Muscle of arm (tissue), 12 donors: Measurements from ENCODE around the gene RAI14. TPM values are rescaled to one million over a fixed set of nuclear protein-coding genes. Genes with fewer than 3 reads are reported as not detected.

Experiments used
- DNase-seq: peaks from one replicate; pipeline ENCODE4 v3.0.0-alpha.2; 2013
- polyA plus RNA-seq, 12 donors: library from polyadenylated mRNA; unstranded; fragments of 120-200 nt; gene quantifications; one replicate each; pipeline ENCODE4 v1.2.1, GENCODE V29; 2013; ENCODE audit not compliant: insufficient read length in 12 of 12

The RAI14 gene
- polyA plus RNA-seq, 12 donors = 12.9 to 63.0 (median 27.0) TPM; not detected in 1

DNA sequence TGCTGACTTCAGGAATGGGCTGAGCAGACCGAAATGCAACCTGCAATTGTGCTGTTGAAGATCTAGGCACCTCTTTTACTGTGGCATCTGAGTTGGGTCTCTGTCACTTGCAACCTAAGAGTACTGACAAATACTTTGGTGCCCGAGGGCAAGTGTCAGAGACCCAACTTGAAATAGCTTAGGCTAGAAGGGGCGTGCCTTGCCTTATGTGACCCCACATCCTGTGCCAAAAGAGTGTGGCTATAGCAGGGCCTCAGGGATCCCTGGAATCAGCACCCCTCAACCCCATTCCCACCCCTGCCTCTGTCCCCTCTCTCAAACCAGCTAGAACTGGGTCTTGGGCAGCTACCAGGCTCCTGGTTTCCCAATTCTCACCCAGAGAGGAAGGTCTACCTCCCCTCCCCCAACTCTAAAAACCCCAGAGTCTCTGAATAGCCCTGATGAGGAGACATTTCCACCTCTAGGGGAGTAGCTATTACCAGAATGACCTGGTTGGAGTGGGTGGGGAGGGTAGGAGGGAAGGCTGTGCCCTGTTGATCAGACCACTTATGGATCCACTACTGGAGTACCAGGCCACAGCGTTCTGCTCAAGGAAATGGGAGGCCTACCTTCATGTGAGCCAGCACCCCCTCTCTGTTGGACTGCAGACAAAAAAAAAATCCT is 17.5 kb downstream of the RAI14 start:
- DNase-seq = no peak

DNA sequence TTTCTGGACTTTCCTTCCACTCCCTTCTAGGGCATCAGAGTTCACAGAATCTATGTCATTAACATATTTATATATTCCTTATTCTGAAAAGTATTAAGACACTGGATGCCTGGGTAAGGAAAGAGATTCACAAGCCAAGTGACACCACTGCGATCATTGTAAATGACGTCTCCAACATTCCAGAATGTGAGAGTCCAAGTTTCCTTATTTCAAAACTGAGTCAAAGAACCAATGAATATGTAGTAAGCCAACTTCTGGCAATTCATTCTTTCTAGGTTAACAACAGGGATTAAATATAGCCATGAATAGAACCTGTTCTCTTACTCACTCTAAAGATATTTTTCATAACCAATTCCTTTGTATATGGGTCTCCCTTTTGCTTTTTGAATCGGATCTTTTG is 18.1 kb downstream of the RAI14 start:
- no peak for DNase-seq

DNA sequence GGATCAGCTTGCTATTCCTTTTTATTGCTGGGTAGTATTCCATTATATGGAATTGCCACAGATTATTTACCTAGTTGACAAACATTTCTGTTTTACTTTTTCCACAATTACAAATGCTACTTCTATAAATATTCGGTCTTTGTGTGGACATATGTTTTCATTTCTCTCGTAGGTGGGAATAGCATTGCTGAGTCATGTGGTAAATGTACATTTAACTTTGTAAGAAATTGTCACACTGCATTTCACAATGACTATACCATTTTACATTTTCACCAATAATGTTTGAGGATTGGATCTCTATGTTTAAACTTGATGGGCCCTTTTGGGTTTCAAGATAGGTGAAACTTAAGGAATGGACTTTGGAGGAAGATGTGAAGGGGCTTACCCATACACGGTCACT is 19.7 kb downstream of the RAI14 start:
- no peak for DNase-seq

DNA sequence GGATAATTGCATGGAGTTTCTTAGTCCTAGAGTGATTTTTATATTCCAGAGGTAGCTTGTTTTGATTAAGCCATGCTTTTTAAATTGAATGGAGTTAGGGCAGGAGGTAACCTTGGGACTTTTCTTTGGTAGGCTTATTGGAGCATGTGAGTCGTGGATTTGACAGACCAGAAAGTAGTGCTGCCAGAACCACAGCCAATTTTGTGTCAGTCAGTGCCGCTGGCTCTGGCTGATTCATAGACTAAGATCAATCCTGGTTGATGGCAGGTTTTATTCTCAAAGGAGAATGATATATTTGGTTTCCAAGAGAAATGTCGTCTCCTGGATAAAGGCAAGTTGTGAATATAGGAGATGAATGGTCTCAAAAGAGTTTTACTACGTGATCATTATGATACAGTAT is 20.3 kb downstream of the RAI14 start:
- no peak for DNase-seq

DNA sequence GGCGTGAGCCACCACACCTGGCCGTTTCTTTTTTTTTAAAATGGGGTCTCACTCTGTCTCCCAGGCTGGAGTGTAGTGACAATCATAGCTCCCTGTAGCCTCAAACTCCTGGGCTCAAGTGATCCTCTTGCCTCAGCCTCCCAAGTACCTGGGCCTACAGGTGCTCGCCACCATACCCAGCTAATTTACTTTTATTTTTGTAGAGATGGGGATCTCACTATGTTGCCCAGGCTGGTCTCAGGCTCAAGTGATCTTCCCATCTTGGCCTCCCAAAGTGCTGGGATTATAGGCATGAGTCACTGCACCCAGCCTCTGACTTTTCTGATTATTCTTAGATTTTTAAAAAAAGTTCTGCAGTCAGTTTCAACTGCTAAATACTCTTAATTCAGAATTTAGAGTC is 21.3 kb downstream of the RAI14 start:
- DNase-seq = no peak

DNA sequence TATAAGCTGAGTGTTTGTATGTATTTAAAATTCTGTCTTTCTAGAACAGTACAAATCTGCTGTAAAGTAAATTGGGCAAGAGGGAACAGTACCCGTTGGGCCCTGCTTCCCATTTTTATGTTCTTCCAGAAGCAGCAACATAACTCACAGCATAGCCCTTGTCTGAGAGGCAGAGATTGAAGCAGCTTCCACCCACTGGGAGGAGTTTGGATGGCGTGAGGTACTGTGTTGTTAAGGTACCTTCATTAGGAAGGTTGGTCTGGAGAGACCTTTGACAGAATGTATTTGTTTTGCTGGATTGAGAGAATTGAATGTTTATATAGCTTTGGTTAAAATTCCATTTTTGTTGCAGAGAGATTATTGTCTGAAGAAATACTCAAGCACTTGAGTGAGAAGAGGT is 24.8 kb downstream of the RAI14 start:
- DNase-seq = no peak

DNA sequence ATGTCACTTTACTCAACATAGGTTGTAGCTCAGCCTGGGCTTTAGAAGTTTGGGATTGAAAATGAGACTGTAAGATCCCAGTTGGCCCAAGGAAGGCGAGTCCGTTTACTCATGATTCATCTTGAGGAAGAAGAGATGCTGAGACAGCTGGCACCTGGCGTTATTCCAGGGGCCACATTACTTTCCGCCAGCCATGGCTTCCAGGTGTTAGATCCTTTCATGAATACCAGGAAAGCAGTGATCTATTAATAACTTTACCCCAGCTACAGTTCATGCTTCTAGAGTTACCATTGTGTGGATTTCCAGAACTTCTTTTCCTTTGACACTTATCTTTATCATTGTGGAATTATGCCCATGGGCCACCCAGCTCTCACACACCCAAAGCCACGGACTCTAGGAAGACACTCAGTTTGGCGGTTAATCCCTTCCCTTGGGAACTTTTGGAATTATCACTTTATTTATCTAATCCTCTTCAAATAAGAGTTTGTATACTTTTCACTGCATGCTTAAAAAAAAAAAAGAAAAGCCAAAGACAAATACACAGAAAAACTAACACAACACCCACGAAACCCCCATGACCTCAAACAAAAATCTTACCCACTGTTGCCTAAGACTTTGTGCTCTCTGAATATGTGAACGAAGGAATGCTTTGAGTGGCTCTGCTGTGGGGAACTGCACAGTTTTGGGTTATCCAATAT is 26.9 kb downstream of the RAI14 start:
- no peak for DNase-seq

DNA sequence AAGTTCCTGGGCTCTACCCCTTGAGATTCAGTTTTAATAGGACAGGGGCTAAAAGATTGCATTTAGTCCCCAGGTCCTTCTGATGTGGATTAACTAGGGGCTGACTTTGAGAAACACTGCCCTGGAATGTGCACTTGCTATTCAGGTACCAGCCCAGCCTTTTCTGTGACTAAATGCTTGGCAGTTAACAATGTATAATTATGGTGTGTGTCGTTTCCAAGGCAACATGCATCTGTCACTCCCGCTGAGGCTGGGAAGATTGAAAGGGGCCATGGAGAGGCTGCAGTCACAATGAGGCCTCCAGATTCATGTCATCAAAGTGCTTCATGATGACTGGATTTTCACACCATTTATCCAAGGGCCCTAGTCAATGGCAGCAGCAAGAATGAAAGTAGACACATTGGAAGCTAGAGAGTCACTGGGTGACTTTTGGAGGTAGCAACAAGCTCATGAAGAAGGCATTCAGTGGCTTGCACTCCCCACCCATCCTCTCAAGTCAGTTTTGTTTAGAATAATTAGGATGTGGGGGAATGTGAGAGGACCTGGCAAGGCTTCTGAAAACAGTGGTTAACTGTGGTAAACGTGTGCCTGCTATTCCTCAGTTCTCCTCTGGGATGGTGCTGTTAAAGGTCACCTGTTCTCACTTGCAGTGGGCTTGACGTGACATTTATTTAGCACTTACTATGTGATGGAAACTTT is 28.3 kb downstream of the RAI14 start:
- DNase-seq = no peak

DNA sequence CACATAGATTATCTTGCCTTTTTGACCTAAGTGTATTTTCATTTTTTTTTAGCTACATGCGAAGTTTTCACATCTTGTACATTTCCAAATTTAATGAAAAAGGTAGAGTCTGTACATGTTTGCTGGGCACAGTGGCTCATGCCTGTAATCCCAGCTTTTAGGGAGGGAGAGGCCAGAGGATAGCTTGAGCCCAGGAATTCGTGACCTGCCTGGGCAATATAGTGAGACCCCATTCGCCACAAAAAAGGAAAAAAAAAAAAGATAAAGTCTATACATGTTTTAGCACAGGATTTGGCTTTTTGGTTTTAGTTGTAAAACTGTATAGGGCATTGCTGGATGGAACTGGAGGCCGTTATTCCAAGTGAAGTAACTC is 28.8 kb downstream of the RAI14 start:
- no peak for DNase-seq

DNA sequence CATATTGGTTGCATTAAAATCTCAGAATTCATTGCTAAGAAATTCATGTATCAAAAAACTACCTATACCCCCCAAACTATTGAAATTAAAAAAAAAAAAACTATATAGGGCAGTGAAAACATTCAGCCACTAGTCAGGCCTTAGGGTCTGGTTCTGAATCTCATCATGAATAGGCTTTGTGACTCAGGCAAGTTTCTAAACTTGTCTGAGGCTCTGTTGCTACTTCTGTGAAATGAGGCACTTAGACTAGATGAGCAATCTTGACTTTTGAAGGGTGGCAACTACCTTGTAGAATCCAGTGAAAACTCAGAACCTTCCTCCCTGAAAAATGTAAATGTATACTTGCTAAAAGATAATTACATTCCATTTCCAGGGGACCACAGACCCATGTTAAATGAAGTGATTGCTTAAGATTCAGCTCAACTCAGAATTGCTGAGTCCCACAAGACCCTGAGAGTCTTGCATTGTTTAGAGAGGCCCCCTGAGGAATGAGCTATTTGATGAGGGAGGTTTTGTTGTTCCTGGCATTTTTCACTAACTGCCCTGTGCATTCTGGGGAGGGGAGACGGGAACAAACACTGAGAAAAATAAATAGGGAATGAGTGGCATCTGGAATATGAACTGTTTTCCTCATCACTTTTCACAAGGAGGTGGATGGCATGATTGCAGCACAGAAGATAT is 29.5 kb downstream of the RAI14 start:
- DNase-seq = no peak

DNA sequence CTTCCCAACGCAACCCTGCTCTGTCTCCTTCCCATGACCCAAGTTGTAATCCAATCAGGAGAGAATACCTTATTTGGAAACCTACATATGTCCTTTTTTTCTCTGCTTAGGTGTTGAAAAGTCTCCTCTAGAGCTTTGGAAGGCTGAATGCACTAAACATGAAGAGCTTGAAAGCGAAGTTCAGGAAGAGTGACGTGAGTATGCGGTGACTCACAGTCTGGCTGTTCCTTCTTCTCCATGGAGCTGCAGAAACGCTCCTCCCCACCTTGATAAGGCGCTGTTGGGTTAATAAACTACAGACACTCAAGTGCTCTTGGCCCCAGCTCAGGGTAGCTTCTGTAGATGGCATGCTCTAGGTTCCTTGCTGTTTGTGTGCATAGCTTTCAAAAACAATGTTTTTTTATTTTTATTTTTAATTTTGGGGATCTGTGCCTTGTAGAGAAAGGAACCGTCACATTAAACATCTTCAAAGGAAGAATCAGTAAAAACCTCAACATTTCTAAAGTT is 30.7 kb downstream of the RAI14 start:
- no peak for DNase-seq

DNA sequence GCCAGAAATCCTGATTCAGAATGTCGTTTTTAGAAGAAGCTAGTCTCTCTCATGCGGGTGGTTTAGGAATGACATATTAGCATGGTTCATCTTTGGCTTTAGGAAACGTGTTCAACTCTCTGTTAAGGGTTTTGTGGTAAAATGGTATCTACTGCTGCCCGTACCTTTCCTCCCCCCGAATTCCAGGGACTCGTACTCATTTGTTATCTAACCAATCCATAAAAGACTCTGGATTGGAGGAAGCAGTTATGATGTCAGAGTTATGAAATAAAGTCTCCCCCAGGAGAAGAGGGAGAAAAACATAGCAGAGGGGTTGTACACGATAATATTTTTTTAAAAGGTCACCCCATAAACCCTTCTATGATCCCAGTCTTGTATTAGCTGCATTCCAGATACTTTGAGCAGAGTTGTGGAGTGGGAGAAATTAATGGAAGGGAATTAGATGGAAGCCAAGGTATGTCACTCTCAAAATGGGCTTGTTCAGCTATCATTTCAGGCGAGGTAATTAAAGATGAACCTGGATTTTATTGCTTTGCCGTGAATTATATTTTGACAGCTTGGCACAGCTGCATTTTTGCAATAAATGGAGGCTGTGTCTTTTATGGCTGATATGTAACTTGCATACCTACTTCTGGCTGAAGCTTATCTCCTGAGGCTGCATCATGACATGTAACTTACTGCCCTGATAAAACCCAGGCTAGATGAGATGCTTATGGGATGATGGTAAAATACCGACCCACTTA is 31.3 kb downstream of the RAI14 start:
- DNase-seq = no peak

DNA sequence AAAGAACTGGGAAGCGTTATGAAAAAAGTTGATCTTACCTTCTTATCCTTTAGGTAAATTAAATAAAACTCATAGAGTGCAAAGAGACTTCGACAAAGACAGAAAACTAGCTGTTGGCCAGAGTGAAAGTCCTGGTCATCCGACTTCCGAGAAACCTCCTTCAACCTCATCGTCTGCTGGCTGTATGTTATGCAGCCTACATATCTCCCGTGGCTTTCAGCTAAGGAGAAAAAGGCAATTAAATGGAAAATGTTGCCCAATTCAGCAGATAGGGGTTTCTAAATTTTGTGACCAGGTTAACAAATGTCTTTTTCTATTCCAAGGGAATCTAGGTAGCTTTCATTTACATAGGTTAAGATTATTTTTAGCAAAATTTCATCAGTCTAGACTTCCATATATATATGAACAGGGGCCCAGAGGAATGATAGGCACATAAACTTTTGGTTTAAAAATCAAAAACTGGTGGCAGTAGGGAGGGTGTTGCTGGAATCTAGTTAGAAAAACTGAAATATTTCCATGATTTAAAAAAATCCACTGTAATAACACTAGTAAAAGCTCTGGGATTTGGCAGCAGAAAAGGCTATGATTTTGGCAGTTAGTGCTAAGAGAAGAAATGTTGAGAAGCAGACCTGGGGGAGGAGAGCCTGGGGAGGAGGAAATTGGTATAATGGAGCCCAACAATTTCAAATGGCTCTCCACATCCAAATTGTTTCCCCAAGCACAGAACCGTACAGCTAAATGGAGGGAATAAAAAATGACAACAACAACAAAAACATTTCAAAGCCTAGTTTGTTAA is 32.1 kb downstream of the RAI14 start:
- DNase-seq = peak; percentile 62

DNA sequence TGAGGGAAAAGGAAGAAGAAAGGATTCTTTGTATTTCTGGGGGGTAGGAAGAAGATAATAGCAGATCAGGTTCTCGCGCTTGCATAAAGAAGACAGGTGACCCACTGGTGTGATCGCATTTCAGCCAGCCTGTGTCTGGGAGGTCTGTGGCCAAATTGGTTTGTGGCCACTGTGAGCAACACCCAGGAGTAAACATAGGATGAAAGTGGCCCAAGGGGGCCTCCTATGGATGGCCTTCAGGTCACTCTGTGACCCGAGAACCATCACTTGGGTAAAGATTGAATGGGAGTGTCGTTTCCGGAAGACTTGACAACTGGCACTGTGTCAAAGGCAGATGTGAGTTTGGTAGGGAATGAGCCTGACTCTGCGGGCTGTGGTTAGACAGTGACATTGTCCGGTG is 34.2 kb downstream of the RAI14 start:
- DNase-seq = no peak

DNA sequence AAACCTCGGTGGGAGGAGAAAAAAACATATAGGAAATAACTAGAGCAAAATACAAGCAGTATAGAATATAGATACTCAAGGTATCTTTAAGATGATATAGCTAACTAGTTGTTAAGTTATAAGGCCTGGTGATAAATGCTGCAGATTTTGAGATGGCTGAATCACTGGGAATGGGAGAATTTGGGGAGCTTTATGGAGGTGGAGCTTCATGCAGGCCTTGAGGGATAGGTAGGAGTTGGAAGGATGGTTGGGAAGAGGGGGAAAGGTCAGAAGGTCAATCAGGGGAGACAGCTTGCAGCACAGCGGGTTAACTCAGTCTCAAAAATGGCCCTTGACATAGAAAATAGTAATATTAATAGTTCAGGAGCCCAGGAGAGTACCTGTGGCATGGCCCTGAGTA is 34.8 kb downstream of the RAI14 start:
- DNase-seq = no peak

DNA sequence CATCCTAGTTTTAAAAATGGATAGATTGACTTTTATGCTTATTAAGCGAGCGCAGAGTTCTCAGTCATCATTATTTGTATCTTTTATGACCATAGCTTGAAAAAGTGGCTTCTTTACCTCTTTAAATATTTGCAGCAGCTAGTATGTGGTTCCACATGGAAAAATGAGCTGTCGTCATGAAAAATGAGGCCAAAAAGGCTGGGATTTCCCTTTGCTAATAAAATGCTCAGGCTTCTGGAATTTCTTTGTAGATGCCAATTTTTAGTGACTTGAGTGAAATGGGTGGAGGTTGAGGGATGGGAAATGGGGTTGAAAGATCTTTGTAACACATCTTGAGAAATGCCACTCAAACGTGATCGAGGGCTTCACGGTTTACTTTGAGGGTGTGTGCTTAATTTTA is 35.2 kb downstream of the RAI14 start:
- peak; percentile 81 for DNase-seq

DNA sequence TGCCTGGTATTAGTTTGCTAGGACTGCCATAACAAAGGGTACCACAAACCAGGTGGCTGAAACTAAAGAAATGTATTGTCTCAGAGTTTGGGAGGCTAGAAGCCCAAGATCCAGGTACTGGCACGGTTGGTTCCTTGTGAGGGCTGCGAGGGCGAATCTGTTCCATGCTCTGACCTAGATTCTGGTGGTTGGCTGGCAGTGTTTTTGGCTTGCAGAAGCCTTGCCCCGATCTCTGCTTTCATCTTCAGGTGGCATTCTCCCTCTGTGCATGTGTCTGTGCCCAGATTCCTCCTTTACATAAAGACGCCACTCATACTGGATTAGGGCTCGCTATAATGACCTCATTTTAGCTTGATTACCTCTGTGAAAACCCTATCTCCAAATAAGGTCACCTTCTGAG is 36.7 kb downstream of the RAI14 start:
- no peak for DNase-seq

DNA sequence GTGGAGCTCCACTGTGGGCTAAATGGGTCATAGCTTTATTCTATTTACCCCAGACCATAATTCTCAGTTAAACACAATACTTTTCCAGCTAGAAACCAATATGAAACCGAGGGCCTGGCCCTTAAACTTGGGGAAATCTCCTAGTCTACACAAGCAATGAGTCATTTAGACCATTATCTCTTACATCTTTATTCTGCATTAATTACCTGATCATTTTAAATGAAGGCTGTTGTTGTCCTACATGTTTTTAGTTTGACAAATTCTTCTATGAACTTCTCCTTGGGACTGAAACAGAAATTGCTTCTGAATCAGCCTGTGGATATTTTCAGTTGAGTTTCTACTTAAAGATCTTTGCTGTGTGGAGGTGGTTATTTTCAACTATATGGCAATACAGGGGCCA is 37.9 kb downstream of the RAI14 start:
- DNase-seq = no peak

DNA sequence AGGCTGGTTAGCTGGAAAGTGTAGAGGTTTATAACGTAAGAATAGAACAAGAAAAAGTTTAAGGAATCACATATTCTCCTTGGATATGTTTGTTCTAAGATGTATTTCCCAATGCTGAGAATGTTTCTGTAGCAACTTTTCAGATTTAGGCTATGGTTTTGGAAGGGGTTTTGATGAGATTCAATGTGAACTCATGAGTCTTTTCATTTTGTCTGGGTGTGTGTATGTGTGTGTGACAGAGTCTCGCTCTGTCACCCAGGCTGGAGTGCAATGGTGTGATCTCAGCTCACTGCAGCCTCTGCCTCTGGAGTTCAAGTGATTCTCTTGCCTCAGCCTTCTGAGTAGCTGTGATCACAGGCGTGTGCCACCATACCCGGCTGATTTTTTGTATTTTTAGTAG is 38.6 kb downstream of the RAI14 start:
- DNase-seq = no peak

DNA sequence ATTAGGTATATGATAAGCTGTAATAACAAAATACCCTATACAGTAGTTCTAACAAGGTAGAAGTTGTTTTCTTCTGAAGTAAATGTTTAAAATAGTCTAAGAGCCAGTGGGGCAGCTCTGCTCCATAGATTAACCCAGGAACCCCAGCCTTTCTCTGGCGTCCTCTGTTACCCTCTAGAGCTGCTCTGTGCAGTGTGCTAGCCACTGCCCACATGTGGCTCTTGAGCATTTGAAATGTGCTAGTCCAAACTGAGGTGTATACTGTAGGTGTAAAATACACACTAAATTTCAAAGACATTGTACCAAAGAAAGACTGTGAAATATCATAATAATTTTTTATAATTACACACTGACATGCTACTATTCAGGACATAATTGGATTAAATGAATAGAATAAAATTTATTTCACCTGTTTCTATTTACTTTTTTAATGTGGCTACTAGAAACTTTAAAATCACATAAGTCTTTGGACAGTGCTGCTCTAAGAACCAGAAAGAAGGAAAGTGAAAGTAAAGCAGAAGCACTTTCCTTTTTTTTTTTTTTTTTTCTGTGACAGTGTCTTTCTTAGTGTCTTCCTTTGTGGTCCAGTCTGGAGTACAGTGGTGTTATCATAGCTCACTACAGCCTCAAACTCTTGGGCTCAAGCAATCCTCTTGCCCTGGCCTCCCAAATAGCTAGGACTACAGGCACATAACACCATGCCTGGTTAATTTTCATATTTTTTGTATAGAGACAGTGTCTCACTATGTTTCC is 39.3 kb downstream of the RAI14 start:
- DNase-seq = no peak
